Fibroblast of pulmonary artery (primary cell): ENCODE data around the gene COQ8B.

Experiments
- DNase-seq: peaks from one replicate; pipeline ENCODE4 v3.0.0-alpha.2; 2010; ENCODE audit warnings: low read depth
- H3K4me3 ChIP-seq: replicated peaks from 2 replicates; pipeline ENCODE4 v1.5.1; 2011; ENCODE audit warnings: low read depth, mild to moderate bottlenecking, control low read depth, low read length, moderate library complexity
- TF ChIP-seq, protein P1 (sequence below): IDR thresholded peaks from 2 replicates; pipeline ENCODE4 v1.5.1; 2011; ENCODE audit warnings: mild to moderate bottlenecking, control low read depth, low read length, inconsistent platforms; ENCODE audit errors: missing control alignments

COQ8B gene

DNA sequence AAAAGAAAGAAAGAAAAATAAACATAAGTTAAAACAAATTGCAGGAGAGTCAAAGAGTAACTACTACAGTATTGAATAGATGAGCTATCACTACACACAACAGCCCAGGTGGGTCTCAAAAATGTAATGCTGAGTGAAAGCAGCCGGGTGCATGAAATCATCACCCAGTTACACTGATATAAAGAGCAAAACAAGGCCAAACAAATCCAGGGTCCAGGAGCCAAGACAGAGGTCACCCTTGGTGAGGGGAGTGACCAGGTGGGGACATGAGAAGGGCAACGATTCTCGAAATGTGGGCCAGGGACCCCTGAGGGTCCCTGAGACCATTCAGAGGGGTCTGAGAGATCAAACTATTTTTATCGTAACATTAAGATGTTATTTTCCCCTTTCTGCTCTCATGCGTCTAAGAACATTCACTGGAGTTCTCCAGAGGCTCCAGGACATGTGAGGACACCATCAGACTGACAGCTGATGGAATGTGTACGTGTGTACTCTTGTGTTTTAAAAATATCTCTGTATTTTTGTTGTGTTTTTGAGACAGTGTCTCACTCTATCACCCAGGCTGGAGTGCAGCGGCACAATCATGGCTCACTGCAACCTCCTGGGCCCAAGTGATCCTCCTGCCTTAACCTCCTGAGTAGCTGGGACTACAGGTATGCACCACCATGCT is 10.6 kb downstream of the COQ8B start:
- TF ChIP-seq, protein P1, sequence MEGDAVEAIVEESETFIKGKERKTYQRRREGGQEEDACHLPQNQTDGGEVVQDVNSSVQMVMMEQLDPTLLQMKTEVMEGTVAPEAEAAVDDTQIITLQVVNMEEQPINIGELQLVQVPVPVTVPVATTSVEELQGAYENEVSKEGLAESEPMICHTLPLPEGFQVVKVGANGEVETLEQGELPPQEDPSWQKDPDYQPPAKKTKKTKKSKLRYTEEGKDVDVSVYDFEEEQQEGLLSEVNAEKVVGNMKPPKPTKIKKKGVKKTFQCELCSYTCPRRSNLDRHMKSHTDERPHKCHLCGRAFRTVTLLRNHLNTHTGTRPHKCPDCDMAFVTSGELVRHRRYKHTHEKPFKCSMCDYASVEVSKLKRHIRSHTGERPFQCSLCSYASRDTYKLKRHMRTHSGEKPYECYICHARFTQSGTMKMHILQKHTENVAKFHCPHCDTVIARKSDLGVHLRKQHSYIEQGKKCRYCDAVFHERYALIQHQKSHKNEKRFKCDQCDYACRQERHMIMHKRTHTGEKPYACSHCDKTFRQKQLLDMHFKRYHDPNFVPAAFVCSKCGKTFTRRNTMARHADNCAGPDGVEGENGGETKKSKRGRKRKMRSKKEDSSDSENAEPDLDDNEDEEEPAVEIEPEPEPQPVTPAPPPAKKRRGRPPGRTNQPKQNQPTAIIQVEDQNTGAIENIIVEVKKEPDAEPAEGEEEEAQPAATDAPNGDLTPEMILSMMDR = no peak
- no peak overlapping the region for H3K4me3 ChIP-seq
- DNase-seq = no peak

DNA sequence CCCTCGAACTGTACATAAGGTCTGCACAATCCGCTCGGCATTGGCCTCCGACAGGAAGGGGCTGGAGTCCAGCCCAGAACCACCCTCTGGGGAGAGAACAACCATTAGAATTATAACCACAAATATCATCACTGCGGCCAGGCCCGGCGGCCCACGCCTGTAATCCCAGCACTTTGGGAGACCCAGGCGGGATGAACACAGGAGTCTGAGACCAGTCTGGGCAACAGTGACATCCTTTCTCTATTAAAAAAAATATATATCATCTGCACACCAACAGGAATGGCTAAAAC is 11.4 kb downstream of the COQ8B start:
- TF ChIP-seq, protein P1 = no peak
- no peak overlapping the region for H3K4me3 ChIP-seq
- no peak for DNase-seq

DNA sequence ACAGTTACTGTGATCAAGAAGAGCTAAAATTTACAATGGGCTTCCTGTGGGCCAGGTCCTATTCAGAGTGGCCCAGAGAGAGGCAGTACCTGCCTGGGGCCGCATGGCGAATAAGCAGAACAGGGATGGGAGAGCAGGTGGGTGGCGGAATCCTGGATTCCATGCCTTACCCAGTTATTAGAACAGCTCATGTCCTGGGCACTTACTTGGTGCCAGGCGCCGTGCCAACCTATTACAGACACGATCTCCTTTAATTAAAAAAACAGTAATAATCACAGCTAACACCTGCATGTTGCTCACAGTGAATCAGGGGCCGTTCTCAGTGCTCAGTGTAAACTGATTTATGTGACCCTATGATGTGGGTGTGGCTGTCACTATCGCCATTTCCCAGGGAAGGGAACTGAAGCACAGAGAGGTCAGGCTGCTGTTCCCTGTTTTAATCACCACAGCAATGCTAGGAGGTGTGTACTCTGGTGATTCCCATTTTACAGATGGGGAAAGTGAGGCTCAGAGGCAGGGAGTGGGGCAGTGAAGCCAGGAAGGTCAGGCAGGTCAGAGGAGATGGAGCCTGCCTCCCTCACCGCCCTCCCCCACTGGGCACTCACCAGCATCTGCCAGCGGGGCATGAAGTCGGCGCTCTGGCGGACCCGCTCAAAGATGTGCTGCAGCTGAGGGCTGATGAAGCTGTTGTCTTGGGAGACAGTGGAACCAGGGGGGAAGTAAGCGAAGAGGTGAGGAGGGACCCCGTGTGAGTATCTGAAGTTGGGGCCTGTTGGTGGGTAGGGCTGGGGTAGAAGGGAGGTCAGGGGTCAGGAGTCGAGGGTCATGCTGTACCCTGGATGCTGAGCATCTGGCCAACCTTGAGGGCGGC is 12.0 kb downstream of the COQ8B start:
- H3K4me3 ChIP-seq = no peak overlapping the region
- no peak for DNase-seq

DNA sequence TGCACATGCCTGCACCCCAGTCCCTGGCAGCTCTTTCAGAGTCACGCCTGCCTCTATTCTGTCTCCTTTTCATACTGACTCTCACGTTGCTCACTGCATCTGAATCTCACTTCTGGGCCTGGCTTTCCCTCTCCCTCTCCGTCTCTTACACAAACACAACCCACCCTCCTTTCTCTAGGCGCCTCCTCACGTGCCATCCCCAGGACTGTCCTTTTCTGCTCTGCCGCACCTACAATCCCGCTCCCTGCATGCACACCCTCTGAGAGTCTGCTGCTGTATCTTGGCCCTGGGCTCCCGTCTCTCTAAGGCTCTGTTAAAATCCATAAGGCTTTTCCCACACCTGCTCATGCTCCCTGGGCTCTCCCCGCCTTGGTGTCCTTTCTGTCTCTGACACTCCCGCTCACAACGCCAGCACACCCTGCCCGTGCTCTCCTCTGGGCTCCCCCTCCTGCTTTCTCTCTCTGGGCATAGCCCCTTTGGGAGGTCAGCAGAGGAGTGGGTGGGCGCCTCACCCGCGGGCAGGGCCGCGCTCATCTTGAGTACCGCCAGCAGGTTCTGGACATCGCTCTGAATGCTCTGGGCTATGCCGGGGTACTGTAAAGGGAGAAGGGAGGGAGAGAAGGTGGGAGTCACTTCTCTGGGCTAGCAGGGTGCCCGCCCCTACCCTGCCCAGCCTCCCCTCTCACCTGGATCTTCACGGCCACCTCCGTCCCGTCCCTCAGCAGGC is 13.5 kb downstream of the COQ8B start:
- TF ChIP-seq, protein P1 = no peak
- H3K4me3 ChIP-seq = no peak overlapping the region
- no peak for DNase-seq

More for the DNA sequence above, 12.0 kb downstream of the COQ8B start:
- TF ChIP-seq, protein P1 = no peak

DNA sequence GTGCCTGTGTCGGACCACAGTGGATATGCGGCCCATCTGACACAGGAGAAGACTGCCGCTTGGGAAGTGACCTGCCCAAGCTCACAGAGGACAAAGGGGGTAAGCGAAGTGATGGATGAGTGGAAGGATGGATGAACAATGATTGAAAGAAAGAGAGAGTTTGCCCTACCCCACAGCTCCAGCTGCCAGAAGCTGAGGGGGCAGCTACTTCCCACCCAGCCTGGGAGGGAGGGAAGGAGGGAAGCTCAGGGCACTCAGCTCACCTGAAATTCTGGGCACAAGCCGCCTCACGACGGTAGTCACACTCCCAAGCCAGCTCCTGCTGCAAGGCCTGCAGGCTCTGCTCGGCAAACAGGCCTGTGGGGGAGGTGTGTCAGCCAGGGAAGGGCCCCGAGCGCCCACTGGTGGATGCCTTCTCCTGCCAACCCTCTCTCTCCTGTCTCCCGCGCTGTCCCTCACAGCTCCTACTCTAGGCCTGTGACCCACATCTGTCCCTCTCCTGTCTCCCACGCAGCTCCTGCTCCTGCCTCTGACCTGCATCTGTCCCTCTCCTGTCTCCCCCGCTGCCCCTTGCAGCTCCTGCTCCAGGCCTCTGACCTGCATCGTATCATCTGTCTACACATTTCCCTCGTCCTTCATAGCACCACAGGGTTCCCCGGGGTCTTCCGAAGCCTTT is 14.2 kb downstream of the COQ8B start:
- H3K4me3 ChIP-seq = no peak overlapping the region
- TF ChIP-seq, protein P1 = peak; percentile 51
- DNase-seq = peak; percentile 39

DNA sequence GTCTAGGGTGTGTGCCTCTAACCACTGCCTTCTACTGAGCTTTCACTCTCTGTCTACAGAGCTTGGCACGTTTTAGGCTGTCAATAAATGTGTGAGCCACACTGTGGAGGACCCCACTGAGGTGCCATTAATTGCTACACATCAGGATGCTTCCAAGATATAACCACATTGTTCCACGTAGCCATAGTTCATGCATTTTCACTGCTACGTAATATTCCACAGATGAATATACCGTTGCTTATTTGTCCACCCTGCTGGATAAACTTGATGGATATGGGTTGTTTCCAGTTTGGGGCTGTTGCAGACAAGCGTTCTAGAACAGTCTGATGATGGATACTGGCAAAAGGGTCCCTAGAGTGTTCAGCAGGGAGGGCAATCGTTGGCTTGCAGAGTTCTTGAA is 14.9 kb downstream of the COQ8B start:
- H3K4me3 ChIP-seq = no peak overlapping the region
- DNase-seq = no peak
- TF ChIP-seq, protein P1 = no peak
